ENCODE measurements around the gene SPTBN5.

SPTBN5 gene

DNA sequence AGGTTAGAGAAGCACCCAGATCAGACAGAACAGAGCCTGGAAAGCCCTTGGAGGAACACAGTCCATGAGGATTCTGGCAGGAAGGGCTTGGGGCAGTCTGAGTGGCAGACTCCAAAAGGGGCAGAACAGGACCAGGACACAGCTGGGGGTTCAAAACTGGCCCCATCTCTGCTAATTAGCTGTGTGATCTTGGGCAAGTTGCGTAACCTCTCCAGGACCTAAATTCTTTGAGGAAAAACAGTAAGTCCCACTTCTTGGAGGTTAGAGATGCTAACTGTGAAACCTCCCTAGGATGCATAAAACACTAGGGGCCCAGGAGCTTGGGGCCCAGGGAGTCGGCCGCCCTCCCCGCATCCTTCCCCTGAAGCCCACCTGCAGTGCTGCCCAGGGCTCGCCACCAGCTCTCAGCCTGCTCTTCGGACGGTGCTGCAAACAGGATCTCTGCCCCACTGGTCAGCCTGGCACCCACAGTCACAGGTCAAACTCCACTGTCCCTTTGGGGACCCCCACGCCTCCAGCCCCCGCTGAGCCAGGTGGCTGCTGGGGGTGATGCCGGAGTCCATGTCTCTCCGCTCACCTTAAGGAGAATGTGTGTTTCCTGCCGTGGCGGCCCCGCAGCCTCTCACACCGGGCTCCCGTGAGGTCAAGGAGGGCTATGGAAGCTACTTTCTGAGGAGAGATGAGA is 43.2 kb downstream of the SPTBN5 start:
- DNase-seq (ENCODE audit: low spot score), result no peak
- TF ChIP-seq, protein P1, sequence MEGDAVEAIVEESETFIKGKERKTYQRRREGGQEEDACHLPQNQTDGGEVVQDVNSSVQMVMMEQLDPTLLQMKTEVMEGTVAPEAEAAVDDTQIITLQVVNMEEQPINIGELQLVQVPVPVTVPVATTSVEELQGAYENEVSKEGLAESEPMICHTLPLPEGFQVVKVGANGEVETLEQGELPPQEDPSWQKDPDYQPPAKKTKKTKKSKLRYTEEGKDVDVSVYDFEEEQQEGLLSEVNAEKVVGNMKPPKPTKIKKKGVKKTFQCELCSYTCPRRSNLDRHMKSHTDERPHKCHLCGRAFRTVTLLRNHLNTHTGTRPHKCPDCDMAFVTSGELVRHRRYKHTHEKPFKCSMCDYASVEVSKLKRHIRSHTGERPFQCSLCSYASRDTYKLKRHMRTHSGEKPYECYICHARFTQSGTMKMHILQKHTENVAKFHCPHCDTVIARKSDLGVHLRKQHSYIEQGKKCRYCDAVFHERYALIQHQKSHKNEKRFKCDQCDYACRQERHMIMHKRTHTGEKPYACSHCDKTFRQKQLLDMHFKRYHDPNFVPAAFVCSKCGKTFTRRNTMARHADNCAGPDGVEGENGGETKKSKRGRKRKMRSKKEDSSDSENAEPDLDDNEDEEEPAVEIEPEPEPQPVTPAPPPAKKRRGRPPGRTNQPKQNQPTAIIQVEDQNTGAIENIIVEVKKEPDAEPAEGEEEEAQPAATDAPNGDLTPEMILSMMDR (IDR thresholded peaks at IDR 0.05; ENCODE audit: extremely low read depth, missing control alignments), result no peak

DNA sequence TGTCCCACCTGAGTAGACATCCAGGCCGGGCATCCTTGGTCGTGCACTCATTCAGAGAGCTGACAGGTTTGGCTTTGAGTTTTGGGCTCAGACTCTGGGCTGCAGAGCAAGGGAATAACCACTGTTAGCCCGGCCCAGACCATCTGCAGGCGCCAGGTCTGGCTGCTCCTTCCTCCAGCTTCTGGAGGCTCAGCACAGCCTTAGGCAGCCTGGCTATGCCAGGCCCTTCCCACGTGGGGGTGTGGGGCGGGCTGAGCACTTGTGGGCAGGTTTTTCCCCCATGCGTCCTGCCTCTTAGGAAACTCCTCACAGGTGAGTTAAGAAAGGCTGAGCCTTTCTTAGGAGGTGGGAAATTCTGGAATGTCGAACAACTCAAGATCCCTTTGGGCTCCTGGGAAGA is 44.0 kb downstream of the SPTBN5 start:
- DNase-seq (ENCODE audit: low spot score), result no peak
- TF ChIP-seq, protein P1 (IDR thresholded peaks at IDR 0.05; ENCODE audit: extremely low read depth, missing control alignments), result no peak

DNA sequence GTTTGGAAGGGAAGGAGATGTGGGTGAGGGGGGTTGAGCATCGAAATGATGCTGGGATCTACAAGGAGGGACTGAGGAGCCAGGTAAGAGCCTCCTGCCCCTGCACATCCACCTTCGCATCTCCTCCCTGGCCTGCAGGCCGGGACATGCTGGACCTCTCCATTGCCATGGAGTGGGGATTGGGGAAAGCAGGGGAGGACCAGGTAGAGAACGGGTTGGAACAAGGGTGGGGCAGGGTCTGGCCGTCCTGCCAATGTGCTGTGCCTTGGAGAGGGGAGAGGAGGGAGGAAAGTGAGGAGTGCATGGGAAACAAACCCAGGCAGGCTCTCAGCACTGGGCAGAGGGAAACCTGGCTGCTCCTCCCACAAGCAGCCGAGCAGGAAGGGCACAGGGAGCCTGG is 44.6 kb downstream of the SPTBN5 start:
- DNase-seq (ENCODE audit: low spot score), result no peak
- TF ChIP-seq, protein P1 (IDR thresholded peaks at IDR 0.05; ENCODE audit: extremely low read depth, missing control alignments), result no peak

DNA sequence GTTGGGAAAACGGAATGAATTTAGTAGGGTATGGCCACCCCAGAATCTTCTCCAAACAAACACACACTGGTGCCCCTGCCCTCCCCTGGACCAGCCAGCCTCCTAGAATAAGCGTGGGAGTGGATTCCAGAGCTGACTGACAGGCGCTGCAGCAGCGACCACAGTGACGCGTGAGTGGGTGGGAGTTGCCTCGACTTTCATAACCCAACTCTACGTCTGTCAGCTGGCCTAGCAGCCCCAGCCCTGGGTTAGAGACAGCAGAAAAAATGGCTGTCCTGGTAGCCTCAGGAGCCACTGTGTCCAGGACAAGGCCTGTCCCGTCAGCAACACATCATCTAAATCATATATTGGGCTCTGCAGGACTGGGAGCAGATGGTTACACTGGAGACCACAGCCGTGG is 45.2 kb downstream of the SPTBN5 start:
- DNase-seq (ENCODE audit: low spot score), result no peak
- TF ChIP-seq, protein P1 (IDR thresholded peaks at IDR 0.05; ENCODE audit: extremely low read depth, missing control alignments), result no peak

DNA sequence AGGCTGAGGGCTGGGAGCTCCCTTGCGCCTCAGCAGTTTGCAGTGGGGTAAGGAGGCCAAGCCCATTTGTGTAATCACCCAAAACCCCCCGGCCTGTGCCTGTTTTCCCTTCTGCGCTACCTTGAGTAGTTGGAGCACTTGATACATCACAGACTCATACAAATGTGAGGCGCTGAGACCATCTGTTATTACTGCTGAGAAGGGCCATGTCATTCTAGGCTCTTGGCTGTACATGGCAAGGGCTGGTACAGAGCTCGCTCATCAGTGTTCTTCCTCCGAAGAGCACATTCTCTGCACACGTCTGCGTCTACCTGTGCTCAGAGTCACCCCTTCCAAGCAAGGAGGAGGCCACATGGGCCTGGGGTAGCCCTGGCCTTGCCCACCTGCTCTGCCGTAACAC is 45.9 kb downstream of the SPTBN5 start:
- DNase-seq (ENCODE audit: low spot score), result no peak
- TF ChIP-seq, protein P1 (IDR thresholded peaks at IDR 0.05; ENCODE audit: extremely low read depth, missing control alignments), result no peak

DNA sequence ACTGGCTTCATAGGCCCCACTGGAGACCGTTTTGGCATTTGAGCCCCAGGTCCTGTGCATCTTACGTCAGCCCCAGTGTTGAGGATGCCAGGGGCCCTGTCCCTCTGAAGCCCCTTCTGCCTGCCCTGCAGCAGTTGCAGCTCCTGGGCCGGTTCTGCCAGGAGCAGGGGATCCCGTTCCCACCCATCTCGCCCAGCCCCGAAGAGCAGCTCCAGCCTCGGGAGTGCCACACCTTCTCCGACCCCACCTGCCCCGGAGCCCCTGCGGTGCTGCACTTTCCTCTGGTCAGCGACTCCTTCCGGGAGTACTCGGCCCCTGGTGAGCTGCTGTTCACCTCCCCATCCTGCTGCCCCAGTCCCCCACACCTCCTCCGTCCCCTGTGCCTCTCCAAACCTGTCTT is 46.6 kb downstream of the SPTBN5 start:
- DNase-seq (ENCODE audit: low spot score), result no peak
- TF ChIP-seq, protein P1 (IDR thresholded peaks at IDR 0.05; ENCODE audit: extremely low read depth, missing control alignments), result no peak

DNA sequence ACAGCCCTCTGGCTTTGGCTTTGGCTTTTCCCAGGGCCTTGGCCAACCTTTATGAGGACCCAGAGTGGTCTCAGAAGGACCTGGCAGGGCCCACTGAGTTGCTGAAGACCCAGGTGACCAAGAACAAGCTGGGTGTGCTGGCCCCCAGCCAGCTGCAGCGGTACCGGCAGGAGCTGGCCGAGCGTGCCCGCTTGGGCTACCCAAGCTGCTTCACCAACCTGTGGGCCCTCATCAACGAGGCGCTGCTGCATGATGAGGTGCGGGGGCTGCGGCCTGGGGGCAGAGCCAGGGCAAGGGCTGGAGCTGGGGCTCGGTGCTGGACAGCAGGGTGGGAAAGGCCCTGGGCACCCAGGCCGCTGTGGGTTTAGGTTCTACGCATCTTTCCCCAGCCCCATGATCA is 49.0 kb downstream of the SPTBN5 start:
- TF ChIP-seq, protein P1 (IDR thresholded peaks at IDR 0.05; ENCODE audit: extremely low read depth, missing control alignments), result no peak

More for the DNA sequence above, 49.0 kb downstream of the SPTBN5 start:
- DNase-seq (ENCODE audit: low spot score), result no peak

All from GM20000 (cell line).